ENCODE data around the gene BCL2.

DNA sequence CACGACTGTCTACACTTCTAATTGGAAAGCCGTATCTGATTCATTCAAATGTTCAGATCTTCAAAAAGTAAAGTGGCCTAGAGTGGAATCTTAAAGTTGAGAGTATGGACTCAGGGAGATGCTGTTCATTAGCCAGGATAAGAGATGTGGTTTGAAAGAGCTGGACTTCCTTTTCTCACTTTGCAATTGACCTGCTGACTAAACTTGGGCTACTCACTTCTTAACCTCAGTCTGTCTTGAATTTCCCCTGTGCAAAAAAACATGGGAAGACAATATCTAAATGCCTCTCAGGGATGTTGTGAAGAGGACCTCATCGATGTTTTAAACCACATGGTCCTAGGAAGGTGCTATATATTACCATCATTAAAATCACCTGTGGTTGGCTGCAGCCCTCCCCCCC is 64.1 kb downstream of the BCL2 start:
- no peak for TF ChIP-seq GLIS3 (CRISPR knock-in tag; IDR thresholded peaks at IDR 0.05)
- TF ChIP-seq, protein P1, sequence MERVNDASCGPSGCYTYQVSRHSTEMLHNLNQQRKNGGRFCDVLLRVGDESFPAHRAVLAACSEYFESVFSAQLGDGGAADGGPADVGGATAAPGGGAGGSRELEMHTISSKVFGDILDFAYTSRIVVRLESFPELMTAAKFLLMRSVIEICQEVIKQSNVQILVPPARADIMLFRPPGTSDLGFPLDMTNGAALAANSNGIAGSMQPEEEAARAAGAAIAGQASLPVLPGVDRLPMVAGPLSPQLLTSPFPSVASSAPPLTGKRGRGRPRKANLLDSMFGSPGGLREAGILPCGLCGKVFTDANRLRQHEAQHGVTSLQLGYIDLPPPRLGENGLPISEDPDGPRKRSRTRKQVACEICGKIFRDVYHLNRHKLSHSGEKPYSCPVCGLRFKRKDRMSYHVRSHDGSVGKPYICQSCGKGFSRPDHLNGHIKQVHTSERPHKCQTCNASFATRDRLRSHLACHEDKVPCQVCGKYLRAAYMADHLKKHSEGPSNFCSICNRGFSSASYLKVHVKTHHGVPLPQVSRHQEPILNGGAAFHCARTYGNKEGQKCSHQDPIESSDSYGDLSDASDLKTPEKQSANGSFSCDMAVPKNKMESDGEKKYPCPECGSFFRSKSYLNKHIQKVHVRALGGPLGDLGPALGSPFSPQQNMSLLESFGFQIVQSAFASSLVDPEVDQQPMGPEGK (CRISPR knock-in tag; IDR thresholded peaks at IDR 0.05; ENCODE audit: borderline replicate concordance), result no peak
- no peak for TF ChIP-seq ARNTL (CRISPR knock-in tag; IDR thresholded peaks at IDR 0.05; ENCODE audit: borderline replicate concordance, low read depth)
- TF ChIP-seq OSR1 (CRISPR knock-in tag; IDR thresholded peaks at IDR 0.05), result no peak
- no peak for TF ChIP-seq TCF4 (CRISPR knock-in tag; IDR thresholded peaks at IDR 0.05; ENCODE audit: borderline replicate concordance)
- TF ChIP-seq, protein P2, sequence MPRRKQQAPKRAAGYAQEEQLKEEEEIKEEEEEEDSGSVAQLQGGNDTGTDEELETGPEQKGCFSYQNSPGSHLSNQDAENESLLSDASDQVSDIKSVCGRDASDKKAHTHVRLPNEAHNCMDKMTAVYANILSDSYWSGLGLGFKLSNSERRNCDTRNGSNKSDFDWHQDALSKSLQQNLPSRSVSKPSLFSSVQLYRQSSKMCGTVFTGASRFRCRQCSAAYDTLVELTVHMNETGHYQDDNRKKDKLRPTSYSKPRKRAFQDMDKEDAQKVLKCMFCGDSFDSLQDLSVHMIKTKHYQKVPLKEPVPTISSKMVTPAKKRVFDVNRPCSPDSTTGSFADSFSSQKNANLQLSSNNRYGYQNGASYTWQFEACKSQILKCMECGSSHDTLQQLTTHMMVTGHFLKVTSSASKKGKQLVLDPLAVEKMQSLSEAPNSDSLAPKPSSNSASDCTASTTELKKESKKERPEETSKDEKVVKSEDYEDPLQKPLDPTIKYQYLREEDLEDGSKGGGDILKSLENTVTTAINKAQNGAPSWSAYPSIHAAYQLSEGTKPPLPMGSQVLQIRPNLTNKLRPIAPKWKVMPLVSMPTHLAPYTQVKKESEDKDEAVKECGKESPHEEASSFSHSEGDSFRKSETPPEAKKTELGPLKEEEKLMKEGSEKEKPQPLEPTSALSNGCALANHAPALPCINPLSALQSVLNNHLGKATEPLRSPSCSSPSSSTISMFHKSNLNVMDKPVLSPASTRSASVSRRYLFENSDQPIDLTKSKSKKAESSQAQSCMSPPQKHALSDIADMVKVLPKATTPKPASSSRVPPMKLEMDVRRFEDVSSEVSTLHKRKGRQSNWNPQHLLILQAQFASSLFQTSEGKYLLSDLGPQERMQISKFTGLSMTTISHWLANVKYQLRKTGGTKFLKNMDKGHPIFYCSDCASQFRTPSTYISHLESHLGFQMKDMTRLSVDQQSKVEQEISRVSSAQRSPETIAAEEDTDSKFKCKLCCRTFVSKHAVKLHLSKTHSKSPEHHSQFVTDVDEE (CRISPR knock-in tag; IDR thresholded peaks at IDR 0.05), result no peak
- TF ChIP-seq ZFP30 (CRISPR knock-in tag; IDR thresholded peaks at IDR 0.05), result no peak
- no peak for TF ChIP-seq CSRNP3 (CRISPR knock-in tag; IDR thresholded peaks at IDR 0.05)
- no peak for TF ChIP-seq ISL1 (CRISPR knock-in tag; IDR thresholded peaks at IDR 0.05)
- no peak for TF ChIP-seq ZNF565 (CRISPR knock-in tag; conservative IDR thresholded peaks at IDR 0.05; ENCODE audit: low read depth)
- TF ChIP-seq TOX (CRISPR knock-in tag; IDR thresholded peaks at IDR 0.05; ENCODE audit: borderline replicate concordance), result no peak
- TF ChIP-seq, protein P3, sequence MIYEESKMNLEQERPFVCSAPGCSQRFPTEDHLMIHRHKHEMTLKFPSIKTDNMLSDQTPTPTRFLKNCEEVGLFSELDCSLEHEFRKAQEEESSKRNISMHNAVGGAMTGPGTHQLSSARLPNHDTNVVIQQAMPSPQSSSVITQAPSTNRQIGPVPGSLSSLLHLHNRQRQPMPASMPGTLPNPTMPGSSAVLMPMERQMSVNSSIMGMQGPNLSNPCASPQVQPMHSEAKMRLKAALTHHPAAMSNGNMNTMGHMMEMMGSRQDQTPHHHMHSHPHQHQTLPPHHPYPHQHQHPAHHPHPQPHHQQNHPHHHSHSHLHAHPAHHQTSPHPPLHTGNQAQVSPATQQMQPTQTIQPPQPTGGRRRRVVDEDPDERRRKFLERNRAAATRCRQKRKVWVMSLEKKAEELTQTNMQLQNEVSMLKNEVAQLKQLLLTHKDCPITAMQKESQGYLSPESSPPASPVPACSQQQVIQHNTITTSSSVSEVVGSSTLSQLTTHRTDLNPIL (CRISPR knock-in tag; IDR thresholded peaks at IDR 0.05; ENCODE audit: low read depth), result no peak

All from SK-N-SH treated with all-trans-retinoic acid at 6 μM for 48 hours (cell line).